WTC11 (cell line): ENCODE measurements around the gene PTX4. TPM values are rescaled to one million over a fixed set of nuclear protein-coding genes. Genes with fewer than 3 reads are reported as not detected.

ENCODE experiments used
- ATAC-seq: fragments of 200-7000 bp; cut with Tn5 transposase; 2 replicates; pipeline ENCODE4 v1.10.0; 2021; ENCODE audit warnings: mild to moderate bottlenecking, moderate library complexity
- CTCF ChIA-PET: fragments of 300-600 bp; sonication (Branson Sonifier 250); formaldehyde crosslinking; loops from one replicate; lab custom pipeline; 2021; ENCODE audit warnings: antibody characterized with exemption; lab: Charles Lee
- POLR2A ChIA-PET: fragments of 350-600 bp; sonication (Branson Sonifier 250); formaldehyde crosslinking; loops from one replicate; lab custom pipeline; 2021; ENCODE audit warnings: antibody characterized with exemption; lab: Charles Lee
- DNase-seq: peaks from one replicate; pipeline ENCODE4 v3.0.0; 2021; ENCODE audit warnings: low spot score
- H3K27ac Mint-ChIP-seq: 2 replicates; pipeline ENCODE4 v1.8.0; 2021; ENCODE audit warnings: mixed read lengths
- H3K27me3 Mint-ChIP-seq: 2 replicates; pipeline ENCODE4 v1.8.0; 2021; ENCODE audit warnings: low read depth, mild to moderate bottlenecking, moderate library complexity, mixed read lengths
- H3K36me3 Mint-ChIP-seq: 2 replicates; pipeline ENCODE4 v1.8.0; 2021; ENCODE audit warnings: mixed read lengths
- H3K4me1 Mint-ChIP-seq: 2 replicates; pipeline ENCODE4 v1.8.0; 2022; ENCODE audit warnings: mixed read lengths
- H3K4me3 Mint-ChIP-seq: 2 replicates; pipeline ENCODE4 v1.8.0; 2021; ENCODE audit warnings: mild to moderate bottlenecking, moderate library complexity, mixed read lengths
- H3K9me3 Mint-ChIP-seq: 2 replicates; pipeline ENCODE4 v1.8.0; 2021; ENCODE audit warnings: mixed read lengths
- ELF4 ChIP-seq: sonication (generic); formaldehyde crosslinking; IDR thresholded peaks from 2 replicates; pipeline ENCODE4 v1.8.1; 2022; ENCODE audit warnings: low read depth, mild to moderate bottlenecking, moderate library complexity, missing genetic modification reagents
- HMGA2 ChIP-seq: fragments of 250-450 bp; sonication (Bioruptor Pico); IDR thresholded peaks from 2 replicates; pipeline ENCODE4 v1.4.0; 2021; ENCODE audit warnings: mild to moderate bottlenecking, moderate library complexity
- IRF1 ChIP-seq: sonication (generic); formaldehyde crosslinking; IDR thresholded peaks from 2 replicates; pipeline ENCODE4 v1.8.0; 2023; ENCODE audit warnings: missing genetic modification reagents
- MXD4 ChIP-seq: fragments of 250-450 bp; sonication (Bioruptor Pico); IDR thresholded peaks from 2 replicates; pipeline ENCODE4 v1.8.0; 2021; ENCODE audit warnings: mild to moderate bottlenecking, moderate library complexity, borderline replicate concordance
- NFYB ChIP-seq: sonication (generic); formaldehyde crosslinking; conservative IDR thresholded peaks from 2 replicates; pipeline ENCODE4 v1.8.0; 2022; ENCODE audit warnings: low read depth, missing genetic modification reagents
- PREB ChIP-seq: sonication (generic); formaldehyde crosslinking; IDR thresholded peaks from 2 replicates; pipeline ENCODE4 v1.8.1; 2022; ENCODE audit warnings: mild to moderate bottlenecking, missing genetic modification reagents, moderate library complexity, borderline replicate concordance
- STAT6 ChIP-seq: sonication (generic); formaldehyde crosslinking; conservative IDR thresholded peaks from 2 replicates; pipeline ENCODE4 v1.8.1; 2023; ENCODE audit warnings: mild to moderate bottlenecking, low read depth, missing genetic modification reagents, moderate library complexity
- TCF7 ChIP-seq: sonication (generic); formaldehyde crosslinking; IDR thresholded peaks from 2 replicates; pipeline ENCODE4 v1.8.0; 2022; ENCODE audit warnings: mild to moderate bottlenecking, low read depth, missing genetic modification reagents, moderate library complexity
- ZBTB21 ChIP-seq: sonication (generic); formaldehyde crosslinking; IDR thresholded peaks from 2 replicates; pipeline ENCODE4 v1.8.1; 2023; ENCODE audit warnings: mild to moderate bottlenecking, missing genetic modification reagents, borderline replicate concordance
- ZMAT4 ChIP-seq: fragments of 250-450 bp; sonication (Bioruptor Pico); IDR thresholded peaks from 2 replicates; pipeline ENCODE4 v1.9.0; 2021; ENCODE audit warnings: mild to moderate bottlenecking
- ZNF317 ChIP-seq: sonication (generic); formaldehyde crosslinking; IDR thresholded peaks from 2 replicates; pipeline ENCODE4 v1.8.1; 2023; ENCODE audit warnings: low read depth, mild to moderate bottlenecking, moderate library complexity, missing genetic modification reagents, borderline replicate concordance
- ZNF396 ChIP-seq: fragments of 250-450 bp; sonication (Bioruptor Pico); IDR thresholded peaks from 2 replicates; pipeline ENCODE4 v1.8.0; 2021; ENCODE audit warnings: mild to moderate bottlenecking, moderate library complexity, borderline replicate concordance
- ZNF423 ChIP-seq: fragments of 250-450 bp; sonication (Bioruptor Pico); IDR thresholded peaks from 2 replicates; pipeline ENCODE4 v2.1.2; 2022; ENCODE audit warnings: mild to moderate bottlenecking, moderate library complexity
- ZNF671 ChIP-seq: fragments of 250-450 bp; sonication (Bioruptor Pico); IDR thresholded peaks from 2 replicates; pipeline ENCODE4 v1.8.0; 2021; ENCODE audit warnings: mild to moderate bottlenecking
- total RNA-seq: library from RNA; stranded (reverse); gene quantifications from 3 replicates; pipeline ENCODE4 v1.2.3, GENCODE V29; 2021

PTX4 gene
- total RNA-seq, 1 experiment from 2014 or later = 0.26 TPM

- Mint-ChIP-seq H3K27ac (no peak overlapping the region), H3K36me3 (peaks cover 4% of the 10 kb centered on the region; the same call in 1 of the 2 replicates), H3K4me1 (no peaks in the 10 kb centered on the region), H3K9me3 (no peaks in the 10 kb centered on the region), H3K4me3 (no peak overlapping the region), H3K27me3 (no peaks in the 10 kb centered on the region)
- ChIA-PET CTCF (interaction anchor here (1.2 kb wide), 1 partner anchor 259 kb away, joined by 3 read pairs; no protein-coding TSS in a partner anchor), POLR2A (interaction anchor here (1.1 kb wide), 1 partner anchor 13 kb away, joined by 3 read pairs; no protein-coding TSS in a partner anchor)
- TF ChIP-seq PREB (CRISPR knock-in tag) (no peak), ZBTB21 (CRISPR knock-in tag) (no peak), ZNF317 (no peak)
- ATAC-seq = no peak
- DNase-seq = no peak
These were observed 42.3 kb downstream of the PTX4 start for GRCh38 chr16:1446296-1447080.

- DNase-seq (no peak), ATAC-seq (no peak)
- no peak overlapping the region for H3K27ac Mint-ChIP-seq
- peaks cover 2% of the 10 kb centered on the region; the same call in 1 of the 2 replicates for H3K36me3 Mint-ChIP-seq
- TF ChIP-seq TCF7 (no peak), IRF1 (CRISPR knock-in tag) (no peak), HMGA2 (CRISPR knock-in tag) (no peak), ZMAT4 (CRISPR knock-in tag) (no peak), MXD4 (CRISPR knock-in tag) (no peak), ZNF671 (CRISPR knock-in tag) (no peak), ZNF423 (CRISPR knock-in tag) (no peak), ZNF396 (no peak), ELF4 (CRISPR knock-in tag) (no peak), NFYB (CRISPR knock-in tag) (no peak), STAT6 (CRISPR knock-in tag) (no peak)
- POLR2A ChIA-PET = interaction anchor here (1.1 kb wide), 1 partner anchor 14 kb away, joined by 3 read pairs; no protein-coding TSS in a partner anchor
- CTCF ChIA-PET = no interaction called here
- H3K4me3 Mint-ChIP-seq = no peak overlapping the region
- H3K4me1 Mint-ChIP-seq = no peaks in the 10 kb centered on the region
- no peaks in the 10 kb centered on the region for H3K9me3 Mint-ChIP-seq
- H3K27me3 Mint-ChIP-seq = no peaks in the 10 kb centered on the region
These were observed 43.1 kb downstream of the PTX4 start for GRCh38 chr16:1445518-1446203.
